ENCODE measurements around the gene GOLGA6L25.
"Not testable (repeated sequence)": the region's sequence is repeated elsewhere in the genome, so short reads cannot be mapped to it uniquely, and the experiment has no call there.

GOLGA6L25 gene, protein sequence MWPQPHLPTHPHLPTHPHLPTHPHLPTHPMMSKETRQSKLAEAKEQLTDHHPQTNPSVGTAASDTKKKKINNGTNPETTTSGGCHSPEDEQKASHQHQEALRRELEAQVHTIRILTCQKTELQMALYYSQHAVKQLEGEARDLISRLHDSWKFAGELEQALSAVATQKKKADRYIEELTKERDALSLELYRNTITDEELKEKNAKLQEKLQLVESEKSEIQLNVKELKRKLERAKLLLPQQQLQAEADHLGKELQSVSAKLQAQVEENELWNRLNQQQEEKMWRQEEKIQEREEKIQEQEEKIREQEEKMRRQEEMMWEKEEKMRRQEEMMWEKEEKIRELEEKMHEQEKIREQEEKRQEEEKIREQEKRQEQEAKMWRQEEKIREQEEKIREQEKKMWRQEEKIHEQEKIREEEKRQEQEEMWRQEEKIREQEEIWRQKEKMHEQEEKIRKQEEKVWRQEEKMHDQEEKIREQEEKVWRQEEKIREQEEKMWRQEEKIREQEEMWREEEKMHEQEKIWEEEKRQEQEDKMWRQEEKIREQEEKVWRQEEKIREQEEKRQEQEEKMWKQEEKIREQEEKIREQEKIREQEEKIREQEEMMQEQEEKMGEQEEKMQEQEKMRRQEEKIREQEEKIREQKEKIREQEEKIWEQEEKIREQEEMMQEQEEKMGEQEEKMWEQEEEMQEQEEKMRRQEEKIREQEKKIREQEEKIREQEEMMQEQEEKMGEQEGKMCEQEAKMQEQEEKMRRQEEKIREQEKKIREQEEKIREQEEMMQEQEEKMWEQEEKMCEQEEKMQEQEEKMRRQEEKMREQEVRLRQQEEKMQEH

DNA sequence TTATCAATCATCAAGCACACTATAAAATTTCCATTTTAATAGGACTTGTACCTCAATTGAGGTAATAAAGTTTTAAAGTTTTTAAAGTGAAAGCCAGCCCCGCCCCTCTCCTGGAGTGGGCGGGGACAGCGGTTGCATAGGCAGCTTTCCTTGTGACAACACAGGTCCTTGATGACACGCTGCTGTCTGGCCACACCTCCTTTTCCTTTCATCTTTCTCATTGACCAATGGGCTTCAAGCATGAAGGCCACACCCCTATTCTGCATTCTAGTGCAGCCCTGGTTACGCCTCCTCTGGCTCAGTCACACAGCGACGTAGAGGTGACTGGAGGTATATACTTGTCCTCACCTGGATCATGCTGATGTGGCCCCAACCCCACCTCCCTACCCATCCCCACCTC is at the start of gene GOLGA6L25:
Gene GOLGA6L25 (plus strand): TSS at position 301 of the 400 bp plus-strand sequence. CDS start 61 bp downstream, at position 362.
- DNase-seq (ENCODE audit: low read depth): not testable (repeated sequence)

DNA sequence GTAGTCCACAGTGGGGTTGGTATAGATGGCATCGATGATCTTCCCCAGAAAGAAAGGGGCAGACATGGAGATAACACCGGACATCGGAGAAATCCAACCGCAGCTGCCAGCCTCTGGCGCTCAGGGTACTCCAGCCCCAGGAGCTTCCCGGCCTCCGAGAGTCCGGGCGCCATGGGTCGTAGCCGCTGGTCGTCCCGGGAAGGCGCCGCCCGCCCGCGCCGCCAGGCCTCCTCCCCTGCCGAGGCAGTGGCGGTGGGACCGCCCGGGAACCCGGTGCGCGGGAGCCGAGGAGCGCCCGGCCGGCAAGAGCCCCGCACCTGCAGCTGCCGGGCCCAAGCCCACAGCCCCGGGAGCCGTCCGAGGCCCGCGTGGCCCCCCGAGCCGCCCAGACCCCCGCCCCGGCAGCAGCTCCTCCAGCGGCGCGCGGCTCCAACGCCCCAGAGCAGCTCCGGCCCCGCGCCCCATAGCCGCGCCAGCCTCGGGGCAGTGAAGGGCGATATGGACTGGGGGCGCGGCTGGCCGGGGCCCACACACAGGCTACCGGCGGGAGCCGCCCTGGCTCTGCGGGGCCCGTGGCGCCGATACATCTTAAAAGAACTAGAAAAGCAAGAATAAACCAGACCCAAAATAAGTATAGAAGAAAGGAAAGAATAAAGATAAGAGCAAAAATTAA is 45.0 kb upstream of the GOLGA6L25 start:
- not testable (repeated sequence) for DNase-seq (ENCODE audit: low read depth)

DNA sequence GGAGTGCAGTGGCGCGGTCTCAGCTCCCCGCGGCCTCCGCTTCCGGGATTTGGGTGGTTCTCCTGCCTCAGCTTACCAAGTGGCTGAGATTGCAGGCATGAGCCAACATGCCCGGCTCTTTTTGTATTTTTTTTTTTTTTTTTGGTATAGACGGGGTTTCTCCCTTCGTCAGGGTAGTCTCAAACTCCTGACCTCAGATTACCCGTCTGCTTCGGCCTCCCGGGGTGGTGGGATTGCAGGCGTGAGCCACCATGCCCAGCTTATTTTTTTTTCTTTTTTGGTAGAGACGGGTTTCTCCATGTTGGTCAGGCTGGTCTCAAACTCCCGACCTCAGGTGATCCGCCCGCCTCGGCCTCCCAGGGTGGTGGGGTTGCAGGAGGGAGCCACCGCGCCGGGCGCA is 39.2 kb upstream of the GOLGA6L25 start:
- not testable (repeated sequence) for DNase-seq (ENCODE audit: low read depth)

DNA sequence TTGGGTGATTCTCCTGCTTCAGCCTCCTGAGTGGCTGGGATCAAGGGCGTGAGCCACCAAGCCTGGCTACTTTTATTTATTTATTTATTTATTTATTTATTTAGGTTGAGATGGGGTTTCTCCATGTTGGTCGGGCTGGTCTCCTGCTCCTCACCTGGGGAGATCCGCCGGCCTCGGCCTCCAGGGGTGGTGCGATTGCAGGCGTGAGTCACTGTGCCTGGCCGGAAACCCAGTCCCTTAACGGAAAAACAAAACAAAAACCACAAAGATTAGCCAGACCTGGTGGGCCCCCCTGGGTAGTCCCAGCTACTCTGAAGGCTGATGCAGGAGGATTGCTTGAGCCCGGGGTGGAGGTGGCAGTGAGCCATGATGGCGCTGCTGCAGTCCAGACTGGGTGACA is 38.2 kb upstream of the GOLGA6L25 start:
- not testable (repeated sequence) for DNase-seq (ENCODE audit: low read depth)

DNA sequence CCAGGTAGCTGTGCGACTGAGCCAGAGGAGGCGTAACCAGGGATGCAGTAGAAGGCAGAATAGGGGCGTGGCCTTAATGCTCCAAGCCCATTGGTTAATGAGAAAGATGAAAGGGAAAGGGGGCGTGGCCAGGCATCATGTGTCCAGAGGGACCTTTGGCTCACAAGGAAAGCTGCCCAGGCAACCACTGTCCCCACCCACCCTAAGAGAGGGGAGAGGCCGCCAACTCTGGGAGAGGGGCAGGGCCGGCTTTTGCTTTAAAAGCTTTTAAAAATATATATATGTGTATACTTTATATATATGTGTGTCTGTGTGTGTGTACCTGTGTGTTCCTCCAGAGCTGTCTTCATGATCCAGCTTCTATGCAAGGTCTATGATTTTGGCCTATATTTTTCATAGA is 20.4 kb upstream of the GOLGA6L25 start, which contains the start of gene GOLGA8G:
Gene GOLGA8G (minus strand): TSS at position 18 of the 400 bp plus-strand sequence. CDS start 62 bp downstream, outside the sequence.
- DNase-seq (ENCODE audit: low read depth): not testable (repeated sequence)

DNA sequence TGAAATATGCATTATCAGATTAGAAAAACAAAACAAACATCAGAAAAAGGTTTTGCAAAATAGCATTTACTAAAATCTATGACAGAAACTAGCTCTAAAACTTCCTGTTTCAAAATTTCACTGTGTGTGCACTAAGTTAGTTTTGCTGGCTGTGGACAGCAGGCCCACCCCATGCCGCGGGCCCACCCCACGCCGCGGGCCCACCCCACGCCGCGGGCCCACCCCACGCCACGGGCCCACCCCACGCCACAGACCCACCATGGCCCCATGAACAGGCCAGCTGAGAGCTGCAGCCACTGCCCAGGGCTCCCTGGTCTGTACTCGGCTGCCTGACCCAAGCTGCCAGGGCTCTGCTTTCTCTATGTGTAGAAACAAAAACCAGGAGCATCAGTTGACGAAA is 20.0 kb downstream of the GOLGA6L25 start:
- not testable (repeated sequence) for DNase-seq (ENCODE audit: low read depth)

DNA sequence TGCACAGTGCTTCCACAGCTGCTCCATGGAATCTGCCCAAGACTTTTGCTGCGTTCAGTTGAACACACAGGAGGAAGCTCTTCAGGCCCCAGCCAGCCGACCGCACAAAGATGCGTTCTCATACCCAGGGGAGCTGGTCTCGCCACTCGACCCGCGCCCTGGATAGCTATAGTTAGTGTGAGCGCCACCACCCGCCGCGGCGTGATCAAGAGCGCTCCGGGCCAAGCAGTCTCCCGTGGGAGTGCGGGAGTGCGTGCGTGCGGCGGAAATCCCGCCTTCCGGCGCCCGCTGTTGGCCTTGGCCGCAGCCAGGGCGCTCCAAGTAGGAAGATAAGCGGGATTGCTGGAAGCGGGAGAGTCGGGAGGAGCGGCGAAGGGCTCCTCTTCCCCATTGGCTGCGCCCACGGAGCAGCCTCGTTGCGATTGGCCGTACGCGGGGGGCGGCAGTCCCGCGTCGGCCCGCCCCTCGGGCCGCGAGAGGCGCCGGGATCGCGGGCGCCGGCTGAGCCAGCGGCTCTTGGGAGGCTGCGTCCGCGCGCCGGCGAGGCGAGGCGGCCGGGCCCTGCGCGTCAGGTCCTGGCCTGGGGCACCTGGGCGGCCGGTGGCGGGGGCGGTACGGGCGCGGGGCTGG is 35.7 kb downstream of the GOLGA6L25 start:
- not testable (repeated sequence) for DNase-seq (ENCODE audit: low read depth)

GRCh38 chr15:28589769-28590168 is 36.4 kb downstream of the GOLGA6L25 start:
- DNase-seq (ENCODE audit: low read depth): not testable (repeated sequence)

DNA sequence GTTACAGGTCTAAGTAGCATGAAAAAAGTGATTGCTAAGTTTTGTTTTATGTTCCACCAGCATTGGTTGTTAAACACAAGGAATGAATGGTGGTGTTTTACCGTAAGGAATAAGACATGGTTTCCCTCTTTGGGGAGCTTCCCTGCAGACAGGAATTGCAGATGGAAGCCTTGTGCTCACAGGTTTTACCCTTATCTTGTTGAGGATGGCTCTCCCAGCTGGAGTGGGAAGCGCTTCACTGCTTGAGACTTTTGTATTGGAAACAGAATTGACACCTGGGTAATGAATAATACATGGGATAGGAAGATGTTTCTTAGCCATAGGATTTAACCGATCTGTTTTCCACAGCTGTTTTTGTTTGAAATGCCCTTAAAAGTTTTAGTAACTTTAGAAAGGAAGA is 39.0 kb downstream of the GOLGA6L25 start:
- DNase-seq (ENCODE audit: low read depth): not testable (repeated sequence)

GRCh38 chr15:28593424-28594129 is 40.2 kb downstream of the GOLGA6L25 start:
- not testable (repeated sequence) for DNase-seq (ENCODE audit: low read depth)

DNA sequence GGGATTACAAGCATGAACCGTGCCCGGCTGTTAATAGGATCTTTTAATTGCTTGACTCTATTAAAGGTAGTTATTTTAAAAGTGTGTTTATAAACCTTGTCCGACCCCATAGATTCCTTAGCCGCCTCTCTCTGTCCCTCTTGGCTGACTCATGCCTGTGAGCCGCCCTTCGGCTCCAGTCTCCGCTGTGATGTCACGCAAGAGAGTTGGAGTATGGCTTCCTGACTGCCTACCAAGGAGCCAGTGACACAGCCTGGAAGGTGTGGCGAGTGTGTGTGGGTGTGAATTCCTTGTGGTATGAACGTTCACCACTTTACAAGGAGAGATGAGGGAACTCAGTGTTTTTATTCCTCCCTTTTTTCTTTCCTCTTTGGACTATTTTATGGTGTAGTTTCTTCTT is 44.1 kb downstream of the GOLGA6L25 start:
- DNase-seq (ENCODE audit: low read depth): not testable (repeated sequence)

DNA sequence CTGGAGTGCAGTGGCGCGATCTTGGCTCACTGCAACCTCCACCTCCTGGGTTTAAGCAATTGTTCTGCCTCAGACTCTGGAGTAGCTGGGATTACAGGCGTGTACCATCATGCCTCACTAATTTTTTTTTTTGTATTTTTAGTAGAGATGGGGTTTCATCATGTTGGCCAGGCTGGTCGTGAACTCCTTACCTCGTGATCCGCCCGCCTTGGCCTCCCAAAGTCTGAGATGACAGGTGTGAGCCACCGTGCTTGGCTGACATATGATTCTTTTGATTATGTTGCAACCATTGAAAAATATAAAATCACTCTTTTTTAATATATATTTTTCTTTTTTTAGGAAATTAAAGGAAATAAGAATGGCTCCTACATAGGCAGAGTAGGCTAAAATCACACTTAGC is 44.8 kb downstream of the GOLGA6L25 start:
- DNase-seq (ENCODE audit: low read depth): not testable (repeated sequence)

DNA sequence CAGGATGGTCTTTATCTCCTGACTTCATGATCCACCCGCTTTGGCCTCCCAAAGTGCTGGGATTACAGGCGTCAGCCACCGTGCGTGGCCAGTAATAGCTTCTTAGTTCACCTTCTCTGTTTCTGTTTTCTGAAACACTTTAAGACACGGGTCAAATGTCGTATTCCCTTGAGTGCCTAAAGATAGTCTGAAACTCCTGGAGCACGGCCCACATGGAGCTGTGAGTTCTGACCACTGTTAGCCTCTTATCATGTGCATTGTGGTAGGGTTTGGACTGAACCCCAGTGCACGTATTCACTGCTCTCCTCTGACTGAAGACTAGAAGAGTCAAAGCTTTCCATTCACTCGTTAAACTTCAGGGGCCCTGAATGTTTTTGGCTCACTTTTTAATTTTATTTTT is 48.8 kb downstream of the GOLGA6L25 start:
- not testable (repeated sequence) for DNase-seq (ENCODE audit: low read depth)

Measured in activated T-cell treated with anti-CD3 and anti-CD28 coated beads for 24 hours (primary cell).